Measurements from ENCODE around the gene SURF6.

GRCh38 chr9:133340916-133341315 is 4.9 kb upstream of the SURF6 start:
- no peak for TF ChIP-seq POLR2A (IDR thresholded peaks at IDR 0.05)
- TF ChIP-seq CTCF (IDR thresholded peaks at IDR 0.05) = no peak
